SK-N-SH treated with all-trans-retinoic acid at 6 μM for 48 hours (cell line): Measurements from ENCODE around the gene USP43.

Source experiments
- ATAC-seq: fragments of 200-7000 bp; cut with Tn5 transposase; 3 replicates; pipeline ENCODE4 v1.9.1; 2020; ENCODE audit warnings: mild to moderate bottlenecking, moderate library complexity
- ARNTL ChIP-seq: fragments of 450-650 bp; formaldehyde crosslinking; IDR thresholded peaks from 2 replicates; pipeline ENCODE4 v1.5.0; 2020; ENCODE audit warnings: low read depth, mild to moderate bottlenecking, moderate library complexity, borderline replicate concordance
- BACH2 ChIP-seq: fragments of 250-450 bp; sonication (Bioruptor Pico); IDR thresholded peaks from 2 replicates; pipeline ENCODE4 v1.9.0; 2021; ENCODE audit warnings: mild to moderate bottlenecking, borderline replicate concordance
- CSDC2 ChIP-seq: fragments of 250-450 bp; sonication (Bioruptor Pico); IDR thresholded peaks from 2 replicates; pipeline ENCODE4 v1.5.0; 2020; ENCODE audit warnings: mild to moderate bottlenecking, moderate library complexity
- ESRRG ChIP-seq: fragments of 250-450 bp; sonication (Bioruptor Pico); IDR thresholded peaks from 2 replicates; pipeline ENCODE4 v1.6.1; 2021; ENCODE audit warnings: mild to moderate bottlenecking
- GLIS3 ChIP-seq: fragments of 250-450 bp; sonication (Bioruptor Pico); IDR thresholded peaks from 2 replicates; pipeline ENCODE4 v1.5.0; 2020; ENCODE audit warnings: mild to moderate bottlenecking, moderate library complexity
- ISL1 ChIP-seq: fragments of 250-450 bp; sonication (Bioruptor Pico); IDR thresholded peaks from 2 replicates; pipeline ENCODE4 v2.1.2; 2022; ENCODE audit warnings: mild to moderate bottlenecking, moderate library complexity
- OSR1 ChIP-seq: fragments of 250-450 bp; sonication (Bioruptor Pico); IDR thresholded peaks from 2 replicates; pipeline ENCODE4 v1.8.0; 2022; ENCODE audit warnings: moderate library complexity, mild to moderate bottlenecking, inconsistent platforms
- PPARA ChIP-seq: fragments of 250-450 bp; sonication (Bioruptor Pico); IDR thresholded peaks from 2 replicates; pipeline ENCODE4 v1.5.0; 2020; ENCODE audit warnings: mild to moderate bottlenecking, borderline replicate concordance
- RARB ChIP-seq: fragments of 250-450 bp; sonication (Bioruptor Pico); IDR thresholded peaks from 2 replicates; pipeline ENCODE4 v1.8.0; 2021; ENCODE audit warnings: mild to moderate bottlenecking, moderate library complexity
- SNAI2 ChIP-seq: fragments of 250-450 bp; sonication (Bioruptor Pico); IDR thresholded peaks from 2 replicates; pipeline ENCODE4 v1.5.0; 2020; ENCODE audit warnings: mild to moderate bottlenecking, moderate library complexity
- TCF4 ChIP-seq: fragments of 250-450 bp; sonication (Bioruptor Pico); IDR thresholded peaks from 2 replicates; pipeline ENCODE4 v1.8.0; 2021; ENCODE audit warnings: mild to moderate bottlenecking, moderate library complexity, borderline replicate concordance
- TOX ChIP-seq: fragments of 250-450 bp; sonication (Bioruptor Pico); IDR thresholded peaks from 2 replicates; pipeline ENCODE4 v1.8.0; 2021; ENCODE audit warnings: mild to moderate bottlenecking, moderate library complexity, borderline replicate concordance
- ZFP3 ChIP-seq: fragments of 250-450 bp; sonication (Bioruptor Pico); IDR thresholded peaks from 2 replicates; pipeline ENCODE4 v1.5.0; 2020; ENCODE audit warnings: mild to moderate bottlenecking, moderate library complexity
- ZFP30 ChIP-seq: fragments of 450-650 bp; formaldehyde crosslinking; IDR thresholded peaks from 2 replicates; pipeline ENCODE4 v1.5.0; 2022; ENCODE audit warnings: mild to moderate bottlenecking, moderate library complexity
- ZNF565 ChIP-seq: fragments of 450-650 bp; formaldehyde crosslinking; conservative IDR thresholded peaks from 2 replicates; pipeline ENCODE4 v1.5.0; 2020; ENCODE audit warnings: low read depth, mild to moderate bottlenecking, moderate library complexity
- ZNF70 ChIP-seq: fragments of 450-650 bp; formaldehyde crosslinking; IDR thresholded peaks from 2 replicates; pipeline ENCODE4 v1.5.0; 2020; ENCODE audit warnings: mild to moderate bottlenecking, moderate library complexity
- ZNF8 ChIP-seq: fragments of 450-650 bp; formaldehyde crosslinking; IDR thresholded peaks from 2 replicates; pipeline ENCODE4 v1.5.0; 2020; ENCODE audit warnings: mild to moderate bottlenecking, moderate library complexity
- TF ChIP-seq, protein P1 (sequence below): fragments of 250-450 bp; sonication (Bioruptor Pico); IDR thresholded peaks from 2 replicates; pipeline ENCODE4 v1.8.0; 2021; ENCODE audit warnings: low read depth, mild to moderate bottlenecking, moderate library complexity, borderline replicate concordance
- TF ChIP-seq, protein P2 (sequence below): fragments of 250-450 bp; sonication (Bioruptor Pico); IDR thresholded peaks from 2 replicates; pipeline ENCODE4 v1.5.1; 2020; ENCODE audit warnings: low read depth, mild to moderate bottlenecking, moderate library complexity
- TF ChIP-seq, protein P3 (sequence below): fragments of 250-450 bp; sonication (Bioruptor Pico); IDR thresholded peaks from 2 replicates; pipeline ENCODE4 v1.5.1; 2021; ENCODE audit warnings: mild to moderate bottlenecking, moderate library complexity
- TF ChIP-seq, protein P4 (sequence below): fragments of 250-450 bp; sonication (Bioruptor Pico); IDR thresholded peaks from 2 replicates; pipeline ENCODE4 v1.5.0; 2020; ENCODE audit warnings: mild to moderate bottlenecking, moderate library complexity
- TF ChIP-seq, protein P5 (sequence below): fragments of 250-450 bp; sonication (Bioruptor Pico); IDR thresholded peaks from 2 replicates; pipeline ENCODE4 v1.8.0; 2020; ENCODE audit warnings: mild to moderate bottlenecking, moderate library complexity, borderline replicate concordance

The USP43 gene

DNA sequence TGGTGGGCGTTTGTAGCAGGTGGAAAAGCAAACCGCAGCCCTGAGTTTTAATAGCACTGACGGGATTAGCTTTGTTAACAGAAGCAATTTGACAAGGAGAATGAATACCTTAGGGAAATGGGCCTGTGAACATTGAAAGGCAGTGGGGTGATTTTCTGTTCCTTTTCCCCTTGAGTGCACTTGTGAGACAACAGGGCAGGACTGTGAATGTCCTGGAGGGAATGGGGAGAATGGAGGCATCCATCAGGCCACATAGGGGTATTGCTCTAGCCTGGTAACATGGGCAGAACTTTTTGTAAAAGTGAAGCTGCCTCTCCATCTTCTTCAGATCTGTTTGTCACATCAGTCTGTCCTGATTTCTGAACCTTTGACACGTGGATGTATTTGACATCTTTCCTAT lies 26.2 kb downstream of the USP43 start:
- ATAC-seq, result no peak
- TF ChIP-seq, protein P1, sequence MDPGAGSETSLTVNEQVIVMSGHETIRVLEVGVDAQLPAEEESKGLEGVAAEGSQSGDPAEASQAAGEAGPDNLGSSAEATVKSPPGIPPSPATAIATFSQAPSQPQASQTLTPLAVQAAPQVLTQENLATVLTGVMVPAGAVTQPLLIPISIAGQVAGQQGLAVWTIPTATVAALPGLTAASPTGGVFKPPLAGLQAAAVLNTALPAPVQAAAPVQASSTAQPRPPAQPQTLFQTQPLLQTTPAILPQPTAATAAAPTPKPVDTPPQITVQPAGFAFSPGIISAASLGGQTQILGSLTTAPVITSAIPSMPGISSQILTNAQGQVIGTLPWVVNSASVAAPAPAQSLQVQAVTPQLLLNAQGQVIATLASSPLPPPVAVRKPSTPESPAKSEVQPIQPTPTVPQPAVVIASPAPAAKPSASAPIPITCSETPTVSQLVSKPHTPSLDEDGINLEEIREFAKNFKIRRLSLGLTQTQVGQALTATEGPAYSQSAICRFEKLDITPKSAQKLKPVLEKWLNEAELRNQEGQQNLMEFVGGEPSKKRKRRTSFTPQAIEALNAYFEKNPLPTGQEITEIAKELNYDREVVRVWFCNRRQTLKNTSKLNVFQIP (CRISPR knock-in tag), result no peak
- TF ChIP-seq, protein P2, sequence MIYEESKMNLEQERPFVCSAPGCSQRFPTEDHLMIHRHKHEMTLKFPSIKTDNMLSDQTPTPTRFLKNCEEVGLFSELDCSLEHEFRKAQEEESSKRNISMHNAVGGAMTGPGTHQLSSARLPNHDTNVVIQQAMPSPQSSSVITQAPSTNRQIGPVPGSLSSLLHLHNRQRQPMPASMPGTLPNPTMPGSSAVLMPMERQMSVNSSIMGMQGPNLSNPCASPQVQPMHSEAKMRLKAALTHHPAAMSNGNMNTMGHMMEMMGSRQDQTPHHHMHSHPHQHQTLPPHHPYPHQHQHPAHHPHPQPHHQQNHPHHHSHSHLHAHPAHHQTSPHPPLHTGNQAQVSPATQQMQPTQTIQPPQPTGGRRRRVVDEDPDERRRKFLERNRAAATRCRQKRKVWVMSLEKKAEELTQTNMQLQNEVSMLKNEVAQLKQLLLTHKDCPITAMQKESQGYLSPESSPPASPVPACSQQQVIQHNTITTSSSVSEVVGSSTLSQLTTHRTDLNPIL (CRISPR knock-in tag), result no peak
- TF ChIP-seq ZNF565 (CRISPR knock-in tag), result no peak
- TF ChIP-seq ZNF8 (CRISPR knock-in tag), result no peak
- TF ChIP-seq, protein P3, sequence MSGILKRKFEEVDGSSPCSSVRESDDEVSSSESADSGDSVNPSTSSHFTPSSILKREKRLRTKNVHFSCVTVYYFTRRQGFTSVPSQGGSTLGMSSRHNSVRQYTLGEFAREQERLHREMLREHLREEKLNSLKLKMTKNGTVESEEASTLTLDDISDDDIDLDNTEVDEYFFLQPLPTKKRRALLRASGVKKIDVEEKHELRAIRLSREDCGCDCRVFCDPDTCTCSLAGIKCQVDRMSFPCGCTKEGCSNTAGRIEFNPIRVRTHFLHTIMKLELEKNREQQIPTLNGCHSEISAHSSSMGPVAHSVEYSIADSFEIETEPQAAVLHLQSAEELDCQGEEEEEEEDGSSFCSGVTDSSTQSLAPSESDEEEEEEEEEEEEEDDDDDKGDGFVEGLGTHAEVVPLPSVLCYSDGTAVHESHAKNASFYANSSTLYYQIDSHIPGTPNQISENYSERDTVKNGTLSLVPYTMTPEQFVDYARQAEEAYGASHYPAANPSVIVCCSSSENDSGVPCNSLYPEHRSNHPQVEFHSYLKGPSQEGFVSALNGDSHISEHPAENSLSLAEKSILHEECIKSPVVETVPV (CRISPR knock-in tag), result no peak
- TF ChIP-seq ISL1 (CRISPR knock-in tag), result no peak
- TF ChIP-seq PPARA, result no peak
- TF ChIP-seq, protein P4, sequence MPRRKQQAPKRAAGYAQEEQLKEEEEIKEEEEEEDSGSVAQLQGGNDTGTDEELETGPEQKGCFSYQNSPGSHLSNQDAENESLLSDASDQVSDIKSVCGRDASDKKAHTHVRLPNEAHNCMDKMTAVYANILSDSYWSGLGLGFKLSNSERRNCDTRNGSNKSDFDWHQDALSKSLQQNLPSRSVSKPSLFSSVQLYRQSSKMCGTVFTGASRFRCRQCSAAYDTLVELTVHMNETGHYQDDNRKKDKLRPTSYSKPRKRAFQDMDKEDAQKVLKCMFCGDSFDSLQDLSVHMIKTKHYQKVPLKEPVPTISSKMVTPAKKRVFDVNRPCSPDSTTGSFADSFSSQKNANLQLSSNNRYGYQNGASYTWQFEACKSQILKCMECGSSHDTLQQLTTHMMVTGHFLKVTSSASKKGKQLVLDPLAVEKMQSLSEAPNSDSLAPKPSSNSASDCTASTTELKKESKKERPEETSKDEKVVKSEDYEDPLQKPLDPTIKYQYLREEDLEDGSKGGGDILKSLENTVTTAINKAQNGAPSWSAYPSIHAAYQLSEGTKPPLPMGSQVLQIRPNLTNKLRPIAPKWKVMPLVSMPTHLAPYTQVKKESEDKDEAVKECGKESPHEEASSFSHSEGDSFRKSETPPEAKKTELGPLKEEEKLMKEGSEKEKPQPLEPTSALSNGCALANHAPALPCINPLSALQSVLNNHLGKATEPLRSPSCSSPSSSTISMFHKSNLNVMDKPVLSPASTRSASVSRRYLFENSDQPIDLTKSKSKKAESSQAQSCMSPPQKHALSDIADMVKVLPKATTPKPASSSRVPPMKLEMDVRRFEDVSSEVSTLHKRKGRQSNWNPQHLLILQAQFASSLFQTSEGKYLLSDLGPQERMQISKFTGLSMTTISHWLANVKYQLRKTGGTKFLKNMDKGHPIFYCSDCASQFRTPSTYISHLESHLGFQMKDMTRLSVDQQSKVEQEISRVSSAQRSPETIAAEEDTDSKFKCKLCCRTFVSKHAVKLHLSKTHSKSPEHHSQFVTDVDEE (CRISPR knock-in tag), result no peak
- TF ChIP-seq SNAI2, result no peak
- TF ChIP-seq BACH2 (CRISPR knock-in tag), result no peak
- TF ChIP-seq GLIS3 (CRISPR knock-in tag), result no peak
- no peak for TF ChIP-seq RARB (CRISPR knock-in tag)
- TF ChIP-seq ARNTL, result no peak
- no peak for TF ChIP-seq ESRRG (CRISPR knock-in tag)

DNA sequence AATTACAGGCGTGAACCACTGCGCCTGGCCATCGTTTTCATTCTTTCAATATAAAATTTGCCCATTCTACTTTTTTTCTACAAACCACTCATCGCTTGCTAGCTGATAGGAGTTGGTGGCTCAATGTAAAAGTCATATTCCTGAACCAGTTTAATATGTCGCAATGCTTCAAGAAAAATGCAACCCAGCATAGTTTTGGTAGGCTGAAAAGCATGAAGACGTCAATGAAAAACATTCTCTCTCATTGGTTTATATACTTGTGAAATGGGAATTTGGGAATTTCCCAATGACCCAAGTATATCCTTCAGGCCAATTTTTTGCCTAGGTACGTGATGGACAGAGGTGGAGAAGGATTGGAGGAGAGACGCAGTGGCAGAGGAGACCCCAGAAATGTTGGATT lies 26.9 kb downstream of the USP43 start:
- ATAC-seq, result no peak
- TF ChIP-seq ESRRG (CRISPR knock-in tag) (no peak), ZNF8 (CRISPR knock-in tag) (no peak), CSDC2 (CRISPR knock-in tag) (no peak), ZNF565 (CRISPR knock-in tag) (no peak)

DNA sequence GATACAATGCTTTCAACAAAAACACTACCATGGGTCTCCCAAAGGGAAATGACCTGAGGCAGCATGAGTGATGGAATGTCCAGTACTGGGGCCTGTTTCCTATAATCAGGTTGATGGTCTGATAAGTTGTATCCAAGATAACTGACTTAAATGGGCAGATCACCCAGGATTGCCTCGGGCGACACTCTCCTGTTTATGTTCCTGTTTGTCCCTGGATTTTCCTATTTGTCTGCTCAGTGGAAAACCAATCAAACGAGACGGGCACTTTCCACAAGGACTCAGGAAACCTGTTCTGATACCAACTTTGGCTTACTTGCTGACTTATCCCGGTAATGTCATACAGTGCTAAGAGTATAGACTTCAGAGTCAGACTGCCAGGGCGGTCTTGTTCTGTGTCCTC lies 27.4 kb downstream of the USP43 start:
- ATAC-seq, result no peak
- TF ChIP-seq PPARA, result no peak
- TF ChIP-seq, protein P3 (CRISPR knock-in tag), result no peak
- no peak for TF ChIP-seq OSR1 (CRISPR knock-in tag)
- no peak for TF ChIP-seq BACH2 (CRISPR knock-in tag)
- TF ChIP-seq, protein P5, sequence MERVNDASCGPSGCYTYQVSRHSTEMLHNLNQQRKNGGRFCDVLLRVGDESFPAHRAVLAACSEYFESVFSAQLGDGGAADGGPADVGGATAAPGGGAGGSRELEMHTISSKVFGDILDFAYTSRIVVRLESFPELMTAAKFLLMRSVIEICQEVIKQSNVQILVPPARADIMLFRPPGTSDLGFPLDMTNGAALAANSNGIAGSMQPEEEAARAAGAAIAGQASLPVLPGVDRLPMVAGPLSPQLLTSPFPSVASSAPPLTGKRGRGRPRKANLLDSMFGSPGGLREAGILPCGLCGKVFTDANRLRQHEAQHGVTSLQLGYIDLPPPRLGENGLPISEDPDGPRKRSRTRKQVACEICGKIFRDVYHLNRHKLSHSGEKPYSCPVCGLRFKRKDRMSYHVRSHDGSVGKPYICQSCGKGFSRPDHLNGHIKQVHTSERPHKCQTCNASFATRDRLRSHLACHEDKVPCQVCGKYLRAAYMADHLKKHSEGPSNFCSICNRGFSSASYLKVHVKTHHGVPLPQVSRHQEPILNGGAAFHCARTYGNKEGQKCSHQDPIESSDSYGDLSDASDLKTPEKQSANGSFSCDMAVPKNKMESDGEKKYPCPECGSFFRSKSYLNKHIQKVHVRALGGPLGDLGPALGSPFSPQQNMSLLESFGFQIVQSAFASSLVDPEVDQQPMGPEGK, result no peak
- TF ChIP-seq ZNF565 (CRISPR knock-in tag), result no peak
- no peak for TF ChIP-seq ZFP3 (CRISPR knock-in tag)
- no peak for TF ChIP-seq CSDC2 (CRISPR knock-in tag)
- no peak for TF ChIP-seq ZFP30 (CRISPR knock-in tag)
- no peak for TF ChIP-seq SNAI2
- TF ChIP-seq ISL1 (CRISPR knock-in tag), result no peak
- no peak for TF ChIP-seq ZNF8 (CRISPR knock-in tag)
- no peak for TF ChIP-seq ESRRG (CRISPR knock-in tag)
- no peak for TF ChIP-seq TOX (CRISPR knock-in tag)
- TF ChIP-seq ZNF70 (CRISPR knock-in tag), result no peak
- no peak for TF ChIP-seq GLIS3 (CRISPR knock-in tag)
- TF ChIP-seq, protein P2 (CRISPR knock-in tag), result no peak
- TF ChIP-seq, protein P1 (CRISPR knock-in tag), result no peak
- no peak for TF ChIP-seq RARB (CRISPR knock-in tag)
- no peak for TF ChIP-seq TCF4 (CRISPR knock-in tag)
